HG03159 (cell line): ENCODE results near the gene SLC1A7.

ENCODE experiments used
- ATAC-seq: cut with Tn5 transposase; IDR thresholded peaks from one replicate; pipeline ENCODE4 v1.9.1; 2021; ENCODE audit warnings: mild to moderate bottlenecking, moderate library complexity; ENCODE audit not compliant: unreplicated experiment

SLC1A7 gene

DNA sequence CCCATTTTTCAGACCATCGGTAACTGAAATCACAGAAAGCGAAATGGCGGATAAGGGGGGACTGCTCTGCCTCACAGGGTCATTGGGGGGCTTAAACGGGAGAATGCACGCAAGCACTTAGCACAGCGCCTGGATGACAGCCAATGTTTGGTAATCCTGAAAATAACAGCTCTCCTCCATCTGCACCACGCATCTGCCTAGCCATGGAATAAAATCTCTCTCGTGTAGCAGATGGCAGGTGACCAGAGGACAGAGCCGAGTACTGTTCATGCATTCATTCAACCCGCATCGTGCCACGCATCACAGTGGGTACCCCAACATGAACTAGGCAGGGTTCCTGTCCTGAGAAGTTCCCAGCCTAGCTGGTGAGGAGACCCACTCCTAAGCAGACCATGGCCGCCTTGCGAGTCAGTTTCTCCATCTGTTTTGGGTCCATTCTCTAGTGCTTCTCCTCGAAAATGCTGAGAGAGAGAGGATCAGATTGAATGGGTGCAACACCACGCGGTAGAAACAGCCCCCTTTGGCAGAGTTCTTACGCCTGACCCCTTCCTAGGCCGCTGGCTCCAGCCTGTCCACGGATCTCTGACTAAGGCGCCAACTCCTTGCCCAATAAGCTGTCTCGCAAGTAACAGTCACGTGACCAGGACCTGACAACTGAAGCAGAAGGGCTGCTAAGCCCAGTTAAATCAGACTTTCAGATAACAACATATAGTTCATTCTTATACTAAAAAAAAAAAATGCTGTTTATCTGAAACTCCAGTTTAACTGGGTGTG is 7.3 kb downstream of the SLC1A7 start:
- ATAC-seq, result no peak

- ATAC-seq, result no peak
Measured at GRCh38 chr1:53134042-53134485, 8.4 kb downstream of the SLC1A7 start.

- no peak for ATAC-seq
Measured at GRCh38 chr1:53133261-53134041, 9.0 kb downstream of the SLC1A7 start.

DNA sequence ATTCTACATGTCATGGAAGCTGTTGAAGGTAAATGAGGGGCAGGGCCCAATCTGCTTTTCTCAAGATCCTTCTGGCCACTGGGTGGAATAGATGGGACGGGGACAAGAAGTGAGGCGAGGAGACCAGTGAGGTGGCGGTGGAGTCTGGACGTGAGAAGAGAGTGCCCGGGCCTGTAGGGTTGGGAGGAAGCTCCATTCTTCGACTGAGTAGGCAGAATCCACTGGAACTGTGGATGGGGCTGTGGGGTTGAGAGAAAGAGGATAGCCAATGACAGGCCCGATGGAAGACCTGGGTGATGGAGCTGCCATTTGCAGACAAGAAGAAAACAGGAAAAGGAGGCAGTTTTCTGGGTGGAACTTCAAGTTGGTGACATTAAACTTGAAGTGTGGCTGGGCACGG is 10.3 kb downstream of the SLC1A7 start:
- no peak for ATAC-seq

DNA sequence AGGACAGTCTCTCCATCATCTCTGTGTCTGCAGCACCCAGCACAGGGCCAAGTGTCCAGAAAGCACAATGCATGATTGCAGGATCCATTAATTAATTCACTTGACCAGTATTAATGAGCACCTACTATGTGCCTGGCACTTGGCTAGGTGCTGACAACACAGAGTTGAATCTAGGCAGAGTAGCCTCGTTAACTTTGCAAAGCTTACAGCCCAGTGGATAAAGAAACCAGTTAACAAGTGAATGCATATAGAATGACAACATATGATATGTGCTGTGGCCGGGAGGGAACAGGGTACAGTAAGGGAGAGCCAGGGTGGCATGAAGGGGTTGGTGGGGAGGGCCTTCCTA is 10.9 kb downstream of the SLC1A7 start:
- no peak for ATAC-seq

GRCh38 chr1:53130878-53131589 is 11.4 kb downstream of the SLC1A7 start:
- no peak for ATAC-seq

GRCh38 chr1:53130598-53130877 is 11.9 kb downstream of the SLC1A7 start:
- no peak for ATAC-seq

GRCh38 chr1:53129891-53130597 is 12.4 kb downstream of the SLC1A7 start:
- ATAC-seq, result no peak

DNA sequence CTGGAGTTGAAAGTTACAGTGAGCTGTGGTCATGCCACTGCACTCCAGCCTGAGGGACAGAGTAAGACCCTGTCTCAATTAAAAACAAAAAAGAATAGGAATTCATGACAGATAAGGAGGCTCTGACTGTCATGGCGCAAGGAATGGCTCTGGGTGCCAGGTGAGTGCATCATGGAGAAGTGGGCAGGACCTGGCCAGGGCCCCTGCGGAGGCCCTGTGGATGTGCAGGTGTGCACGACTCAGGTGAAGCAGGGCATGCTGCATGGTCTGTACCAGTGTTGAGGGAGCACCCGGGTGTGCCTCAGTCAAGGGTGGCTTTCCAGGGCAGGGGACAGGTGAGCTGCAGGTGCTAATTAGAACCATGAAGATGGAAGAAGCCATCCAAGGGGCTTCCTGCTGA is 14.0 kb downstream of the SLC1A7 start:
- ATAC-seq, result no peak

DNA sequence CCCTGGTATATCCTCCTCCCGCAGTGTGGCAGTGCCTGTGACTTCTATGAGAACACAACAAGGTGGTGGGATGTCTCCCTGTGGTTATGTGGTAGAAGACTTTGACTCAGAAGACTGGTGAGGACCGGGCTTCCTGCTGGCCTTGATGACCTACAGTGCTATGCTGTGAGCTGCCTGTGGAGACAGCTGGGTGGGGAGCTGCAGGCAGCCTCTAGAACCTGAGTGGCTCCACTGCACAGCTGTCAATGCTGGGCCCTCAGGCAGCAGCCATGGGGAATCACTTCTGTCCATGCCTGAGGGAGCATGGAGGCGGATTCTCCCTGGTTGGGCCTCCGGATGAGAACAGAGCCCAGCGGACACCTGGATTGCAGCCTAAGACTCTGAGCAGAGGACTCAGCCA is 14.9 kb downstream of the SLC1A7 start:
- ATAC-seq, result no peak

GRCh38 chr1:53126495-53126894 is 15.9 kb downstream of the SLC1A7 start:
- no peak for ATAC-seq

DNA sequence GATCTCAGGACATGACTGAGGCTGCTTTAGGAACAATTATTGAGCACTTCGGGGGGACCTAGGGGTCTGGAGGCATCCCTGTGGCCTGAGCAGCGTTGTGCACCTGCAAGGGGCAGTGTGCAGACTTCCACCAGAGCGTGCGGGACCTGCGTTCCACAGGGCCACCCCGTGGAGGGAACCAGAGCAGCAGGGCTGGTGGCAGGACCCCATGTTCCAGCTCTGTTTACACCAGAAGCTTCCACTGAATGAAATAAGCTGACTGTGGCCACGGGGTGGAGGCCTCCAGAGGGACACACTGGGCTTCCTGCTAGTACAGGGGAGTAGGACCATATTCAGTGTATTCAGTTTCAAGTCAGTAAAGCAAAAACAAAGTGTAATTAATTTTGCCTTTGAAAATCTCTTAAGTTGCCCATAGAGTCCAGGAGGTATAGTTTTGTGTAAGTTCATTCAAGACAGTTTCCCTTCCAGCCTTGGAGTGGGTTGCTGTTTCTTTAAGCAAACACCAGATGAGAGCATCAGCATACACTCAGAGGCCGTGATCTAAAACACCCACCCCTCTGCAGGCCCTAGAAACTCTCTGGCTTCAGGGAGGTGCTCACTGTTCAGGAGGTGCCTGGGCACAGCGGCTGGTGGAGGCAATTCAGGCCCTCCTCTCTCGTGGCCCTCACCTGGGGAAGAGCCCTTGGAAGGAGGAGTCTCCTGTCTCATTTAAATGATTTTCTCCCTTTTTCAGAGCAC is 16.6 kb downstream of the SLC1A7 start:
- ATAC-seq, result no peak

DNA sequence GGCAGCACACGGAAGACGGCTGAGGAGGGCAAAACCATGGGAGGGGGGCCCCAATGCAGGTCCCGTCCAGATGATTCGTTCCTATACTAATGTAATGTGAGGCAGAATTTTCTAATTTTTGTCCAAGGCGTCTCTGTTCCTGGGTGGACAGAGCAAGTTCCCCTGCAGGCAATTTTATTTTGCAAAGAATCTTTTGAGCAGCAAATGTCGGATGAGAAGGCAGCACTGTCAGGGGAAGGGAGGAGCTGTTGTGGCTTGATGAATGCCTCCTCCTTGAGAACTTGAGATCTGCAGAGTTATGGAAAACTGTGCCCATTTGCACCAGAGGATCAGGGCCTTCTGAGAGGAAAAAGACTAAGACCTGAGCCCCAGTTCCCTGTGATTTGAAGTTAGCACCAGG is 17.3 kb downstream of the SLC1A7 start:
- no peak for ATAC-seq

DNA sequence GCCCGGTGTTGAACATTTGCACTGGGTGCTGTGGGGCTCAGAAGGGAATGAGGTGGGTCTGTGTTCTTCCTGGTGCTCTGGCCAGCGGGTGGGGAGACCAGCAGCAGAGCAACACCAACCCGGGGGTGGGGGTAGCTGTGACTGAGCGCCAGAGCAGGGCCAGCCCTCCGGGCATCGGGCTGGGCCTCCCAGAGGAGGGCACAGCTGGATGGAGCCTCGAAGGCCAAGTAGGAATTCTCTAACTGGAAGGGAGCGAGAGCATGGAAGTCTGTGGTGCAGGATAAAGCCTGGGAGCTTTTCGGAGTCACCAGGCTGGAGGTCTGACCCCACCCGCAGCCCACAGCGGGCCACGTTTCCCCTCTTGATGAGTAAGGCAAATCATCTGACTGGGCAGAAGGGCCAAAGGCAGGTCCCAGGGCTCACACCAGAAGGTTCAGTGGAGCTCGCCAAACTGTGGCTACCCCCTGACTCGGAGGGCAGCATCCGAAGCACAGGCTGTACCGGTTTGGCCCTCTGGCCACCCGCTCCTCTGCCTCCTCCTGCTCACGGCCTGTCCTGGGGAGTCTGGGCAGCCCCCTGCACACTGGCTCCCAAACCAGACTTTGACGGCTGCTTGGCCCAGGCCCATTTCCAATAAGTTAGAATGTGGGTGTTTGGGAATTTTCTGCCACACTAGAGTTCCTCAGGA is 18.8 kb downstream of the SLC1A7 start:
- ATAC-seq, result no peak

GRCh38 chr1:53122961-53123413 is 19.5 kb downstream of the SLC1A7 start:
- ATAC-seq, result no peak

GRCh38 chr1:53122201-53122885 is 20.1 kb downstream of the SLC1A7 start:
- ATAC-seq, result no peak

- ATAC-seq, result no peak
Measured at GRCh38 chr1:53121319-53122172, 20.9 kb downstream of the SLC1A7 start.

DNA sequence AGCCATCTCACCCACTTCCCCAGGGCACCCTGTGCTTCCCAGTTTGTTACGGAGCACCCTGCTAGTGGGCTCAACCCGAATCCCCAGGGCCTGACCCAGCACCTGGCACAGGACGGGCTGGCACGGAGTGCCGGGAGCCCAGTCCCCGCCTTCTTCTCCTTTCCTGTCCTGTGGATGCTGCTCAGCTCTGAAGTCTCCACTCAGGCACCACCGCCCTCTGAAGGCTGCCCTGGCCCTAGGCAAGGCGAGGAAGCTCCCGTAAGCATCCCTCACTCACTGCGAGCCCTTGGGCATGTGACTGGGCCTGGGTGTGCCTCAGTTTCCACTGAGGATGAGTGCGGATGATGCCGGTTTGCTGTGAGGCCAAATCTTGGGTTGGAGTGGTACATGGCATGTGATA is 21.8 kb downstream of the SLC1A7 start:
- ATAC-seq, result no peak

GRCh38 chr1:53117836-53118235 is 24.6 kb downstream of the SLC1A7 start:
- no peak for ATAC-seq
